Activated CD4-positive, alpha-beta T cell treated with anti-CD3 and anti-CD28 coated beads, Interleukin-10, Interleukin-2, amounts not matched to agents 100 ng/mL and 50 ng/mL, durations not matched to agents 16 hours and 8 hours (primary cell): ENCODE data around the gene SARDH.

Source experiments
- DNase-seq: peaks from one replicate; pipeline ENCODE4 v3.0.0-alpha.2; 2020

The SARDH gene

GRCh38 chr9:133713150-133713959 is 24.8 kb downstream of the SARDH start:
- no peak for DNase-seq

- DNase-seq, result no peak
Measured at GRCh38 chr9:133712221-133713100, 25.7 kb downstream of the SARDH start.

- no peak for DNase-seq
Measured at GRCh38 chr9:133711428-133712220, 26.5 kb downstream of the SARDH start.

GRCh38 chr9:133710661-133711427 is 27.3 kb downstream of the SARDH start:
- DNase-seq, result no peak

- no peak for DNase-seq
Measured at GRCh38 chr9:133709691-133710571, 28.2 kb downstream of the SARDH start.

GRCh38 chr9:133709015-133709611 is 29.0 kb downstream of the SARDH start:
- DNase-seq, result no peak

GRCh38 chr9:133708246-133709014 is 29.7 kb downstream of the SARDH start:
- no peak for DNase-seq

GRCh38 chr9:133707763-133708245 is 30.3 kb downstream of the SARDH start:
- no peak for DNase-seq

GRCh38 chr9:133707065-133707762 is 30.9 kb downstream of the SARDH start:
- no peak for DNase-seq

- DNase-seq, result no peak
Measured at GRCh38 chr9:133706307-133707050, 31.7 kb downstream of the SARDH start.

- DNase-seq, result no peak
Measured at GRCh38 chr9:133705576-133705975, 32.6 kb downstream of the SARDH start.

- no peak for DNase-seq
Measured at GRCh38 chr9:133704711-133705181, 33.4 kb downstream of the SARDH start.

GRCh38 chr9:133703591-133704399 is 34.4 kb downstream of the SARDH start:
- DNase-seq, result no peak

GRCh38 chr9:133702798-133703590 is 35.2 kb downstream of the SARDH start:
- DNase-seq, result no peak

GRCh38 chr9:133701981-133702797 is 36.0 kb downstream of the SARDH start:
- peak; percentile 68 for DNase-seq
